HEK293 (cell line): ENCODE results near the gene ACADVL.
"Not testable (repeated sequence)": the region's sequence is repeated elsewhere in the genome, so short reads cannot be mapped to it uniquely, and the experiment has no call there.

Experiments used
- CTCF ChIA-PET: fragments of 350-600 bp; formaldehyde crosslinking; extraction: SDS; loops from one replicate; lab custom pipeline; 2021; ENCODE audit warnings: antibody characterized with exemption; lab: Yijun Ruan, JAX
- POLR2A ChIA-PET: fragments of 300-600 bp; formaldehyde crosslinking; extraction: SDS; loops from one replicate; lab custom pipeline; 2020; ENCODE audit warnings: antibody characterized with exemption, inconsistent platforms; lab: Yijun Ruan, JAX
- H3K27ac ChIP-seq: fragments of 200-500 bp; sonication (Bioruptor generic); 2 replicates; pipeline ENCODE4 v1.5.1; 2014; ENCODE audit warnings: low read depth, low read length, control low read depth, inconsistent platforms; ENCODE audit errors: extremely low read depth
- H3K36me3 ChIP-seq, 2 experiments: fragments of 200-500 bp in 1 of 2; sonication (Bioruptor generic) in 1 of 2; 1 replicate in 1 of 2; 2 replicates in 1 of 2; pipeline ENCODE4 v1.5.1; 2014 to 2017; ENCODE audit warnings: inconsistent platforms in 2 of 2, low read length in 2 of 2; ENCODE audit not compliant: control insufficient read depth in 2 of 2, insufficient read depth in 1 of 2
- H3K4me1 ChIP-seq: fragments of 200-500 bp; sonication (Bioruptor generic); 2 replicates; pipeline ENCODE4 v1.5.1; 2014; ENCODE audit warnings: mild to moderate bottlenecking, low read length, inconsistent platforms; ENCODE audit not compliant: control insufficient read depth, insufficient read depth
- H3K4me3 ChIP-seq: 2 replicates; pipeline ENCODE4 v1.5.1; 2011; ENCODE audit warnings: low read depth, mild to moderate bottlenecking, control low read depth, low read length, moderate library complexity
- H3K9me3 ChIP-seq: fragments of 200-500 bp; sonication (Bioruptor generic); 2 replicates; pipeline ENCODE4 v1.5.1; 2014; ENCODE audit warnings: low read depth, low read length, inconsistent platforms; ENCODE audit not compliant: control insufficient read depth, insufficient read depth
- GLI2 ChIP-seq: fragments of 450-650 bp; formaldehyde crosslinking; IDR thresholded peaks from 2 replicates; pipeline ENCODE4; 2017; ENCODE audit warnings: missing biosample characterization, missing genetic modification characterization, low read depth, borderline replicate concordance
- REPIN1 ChIP-seq: fragments of 450-650 bp; formaldehyde crosslinking; IDR thresholded peaks from 2 replicates; pipeline ENCODE4 v1.5.1; 2017; ENCODE audit warnings: missing biosample characterization, missing genetic modification characterization, low read depth
- ZNF138 ChIP-seq: fragments of 450-650 bp; formaldehyde crosslinking; IDR thresholded peaks from 2 replicates; pipeline ENCODE4 v1.5.1; 2016; ENCODE audit warnings: missing biosample characterization, missing genetic modification characterization, borderline replicate concordance
- ZNF280C ChIP-seq: fragments of 450-650 bp; formaldehyde crosslinking; IDR thresholded peaks from 2 replicates; pipeline ENCODE4 v1.5.1; 2016; ENCODE audit warnings: missing biosample characterization, missing genetic modification characterization
- ZNF426 ChIP-seq: fragments of 450-650 bp; formaldehyde crosslinking; IDR thresholded peaks from 2 replicates; pipeline ENCODE4 v1.5.1; 2017; ENCODE audit warnings: missing biosample characterization, missing genetic modification characterization, mild to moderate bottlenecking, inconsistent platforms, moderate library complexity
- ZNF449 ChIP-seq: fragments of 450-650 bp; formaldehyde crosslinking; IDR thresholded peaks from 2 replicates; pipeline ENCODE4 v1.5.1; 2017; ENCODE audit warnings: missing biosample characterization, mild to moderate bottlenecking, missing genetic modification characterization, moderate library complexity
- ZNF510 ChIP-seq: fragments of 450-650 bp; formaldehyde crosslinking; IDR thresholded peaks from 2 replicates; pipeline ENCODE4 v1.5.1; 2018; ENCODE audit warnings: mild to moderate bottlenecking, missing genetic modification characterization, missing biosample characterization; ENCODE audit not compliant: insufficient replicate concordance
- ZNF629 ChIP-seq: fragments of 450-650 bp; formaldehyde crosslinking; IDR thresholded peaks from 2 replicates; pipeline ENCODE4 v1.5.1; 2017; ENCODE audit warnings: missing biosample characterization, missing genetic modification characterization
- ZNF664 ChIP-seq: fragments of 450-650 bp; formaldehyde crosslinking; IDR thresholded peaks from 2 replicates; pipeline ENCODE4 v1.5.1; 2016; ENCODE audit warnings: missing biosample characterization, missing genetic modification characterization
- TF ChIP-seq, protein P1 (sequence below): fragments of 450-650 bp; formaldehyde crosslinking; IDR thresholded peaks from 2 replicates; pipeline ENCODE4 v1.5.1; 2017; ENCODE audit warnings: missing biosample characterization, missing genetic modification characterization
- TF ChIP-seq, protein P2 (sequence below): fragments of 450-650 bp; formaldehyde crosslinking; IDR thresholded peaks from 2 replicates; pipeline ENCODE4 v1.5.1; 2017; ENCODE audit warnings: missing biosample characterization, missing genetic modification characterization
- TF ChIP-seq, protein P3 (sequence below): fragments of 450-650 bp; formaldehyde crosslinking; IDR thresholded peaks from 2 replicates; pipeline ENCODE4 v1.5.1; 2016; ENCODE audit warnings: missing biosample characterization, missing genetic modification characterization

The ACADVL gene

DNA sequence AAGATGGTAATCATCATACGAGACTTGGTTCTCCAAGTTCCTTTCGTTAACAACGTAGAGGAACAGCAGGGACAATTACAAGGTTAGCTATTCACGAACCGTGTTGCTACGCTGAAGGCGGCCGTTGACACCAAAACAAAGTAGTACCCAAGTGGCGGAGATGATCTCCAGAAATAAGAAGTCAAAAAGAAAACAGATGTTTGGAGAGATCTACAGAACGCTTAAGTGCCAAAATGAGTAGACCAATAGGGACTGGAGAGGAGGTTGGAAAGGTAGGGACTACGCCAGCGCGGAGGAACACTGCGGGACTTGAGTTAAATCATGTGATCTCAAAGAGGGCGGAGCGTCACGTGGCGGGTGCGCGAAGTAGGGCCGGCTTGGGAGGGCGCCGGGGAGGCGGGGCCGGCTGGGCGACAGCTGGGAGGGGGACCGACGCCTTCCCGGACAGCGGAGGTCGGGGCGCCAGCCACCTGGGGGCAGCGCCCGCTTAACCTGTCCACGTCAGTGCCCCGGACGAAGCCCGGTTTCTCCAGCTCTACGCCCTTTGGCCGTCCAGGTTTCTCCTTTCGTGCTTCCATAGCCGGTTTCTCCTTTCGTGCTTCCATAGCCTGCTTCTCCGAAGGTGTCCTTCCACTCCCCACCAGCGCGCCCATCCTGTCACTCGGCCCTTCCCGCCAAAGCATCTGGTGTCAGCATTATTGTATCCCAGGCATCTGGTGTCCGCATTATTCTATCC is 23.1 kb downstream of the ACADVL start (continued):
- TF ChIP-seq ZNF629 (tag by site-specific recombination) (peak; percentile 88), ZNF449 (tag by site-specific recombination) (peak; percentile 40; the same call in 1 of the 2 replicates), ZNF280C (tag by site-specific recombination) (no peak), ZNF664 (tag by site-specific recombination) (peak; percentile 89), REPIN1 (tag by site-specific recombination) (peak; percentile 95), ZNF426 (tag by site-specific recombination) (no peak), ZNF138 (tag by site-specific recombination) (no peak)
- TF ChIP-seq, protein P1, sequence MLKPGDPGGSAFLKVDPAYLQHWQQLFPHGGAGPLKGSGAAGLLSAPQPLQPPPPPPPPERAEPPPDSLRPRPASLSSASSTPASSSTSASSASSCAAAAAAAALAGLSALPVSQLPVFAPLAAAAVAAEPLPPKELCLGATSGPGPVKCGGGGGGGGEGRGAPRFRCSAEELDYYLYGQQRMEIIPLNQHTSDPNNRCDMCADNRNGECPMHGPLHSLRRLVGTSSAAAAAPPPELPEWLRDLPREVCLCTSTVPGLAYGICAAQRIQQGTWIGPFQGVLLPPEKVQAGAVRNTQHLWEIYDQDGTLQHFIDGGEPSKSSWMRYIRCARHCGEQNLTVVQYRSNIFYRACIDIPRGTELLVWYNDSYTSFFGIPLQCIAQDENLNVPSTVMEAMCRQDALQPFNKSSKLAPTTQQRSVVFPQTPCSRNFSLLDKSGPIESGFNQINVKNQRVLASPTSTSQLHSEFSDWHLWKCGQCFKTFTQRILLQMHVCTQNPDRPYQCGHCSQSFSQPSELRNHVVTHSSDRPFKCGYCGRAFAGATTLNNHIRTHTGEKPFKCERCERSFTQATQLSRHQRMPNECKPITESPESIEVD (tag by site-specific recombination): no peak
- TF ChIP-seq, protein P2, sequence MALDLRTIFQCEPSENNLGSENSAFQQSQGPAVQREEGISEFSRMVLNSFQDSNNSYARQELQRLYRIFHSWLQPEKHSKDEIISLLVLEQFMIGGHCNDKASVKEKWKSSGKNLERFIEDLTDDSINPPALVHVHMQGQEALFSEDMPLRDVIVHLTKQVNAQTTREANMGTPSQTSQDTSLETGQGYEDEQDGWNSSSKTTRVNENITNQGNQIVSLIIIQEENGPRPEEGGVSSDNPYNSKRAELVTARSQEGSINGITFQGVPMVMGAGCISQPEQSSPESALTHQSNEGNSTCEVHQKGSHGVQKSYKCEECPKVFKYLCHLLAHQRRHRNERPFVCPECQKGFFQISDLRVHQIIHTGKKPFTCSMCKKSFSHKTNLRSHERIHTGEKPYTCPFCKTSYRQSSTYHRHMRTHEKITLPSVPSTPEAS (tag by site-specific recombination): peak; percentile 60

- Histone ChIP-seq H3K9me3 (no peaks in the 10 kb centered on the region), H3K36me3 (peaks cover 27 to 53% of the 10 kb centered on the region in 2 experiments), H3K27ac (peak overlapping the region; percentile 91), H3K4me3 (peak overlapping the region; percentile 82), H3K4me1 (peaks cover 6% of the 10 kb centered on the region)
- ChIA-PET CTCF (interaction anchor here (1.3 to 5.2 kb wide), 3 partner anchors 11 to 53 kb away, joined by 3 to 33 read pairs (median 14); partner anchors contain the start of genes ACADVL and DLG4), POLR2A (interaction anchor here (0.6 to 14.2 kb wide), 13 partner anchors 8 to 443 kb away, joined by 3 to 284 read pairs (median 7); partner anchors contain the start of genes ACADVL, CTDNEP1, DLG4 and DVL2)
- TF ChIP-seq GLI2 (tag by site-specific recombination) (no peak), ZNF510 (no peak)
- TF ChIP-seq, protein P3, sequence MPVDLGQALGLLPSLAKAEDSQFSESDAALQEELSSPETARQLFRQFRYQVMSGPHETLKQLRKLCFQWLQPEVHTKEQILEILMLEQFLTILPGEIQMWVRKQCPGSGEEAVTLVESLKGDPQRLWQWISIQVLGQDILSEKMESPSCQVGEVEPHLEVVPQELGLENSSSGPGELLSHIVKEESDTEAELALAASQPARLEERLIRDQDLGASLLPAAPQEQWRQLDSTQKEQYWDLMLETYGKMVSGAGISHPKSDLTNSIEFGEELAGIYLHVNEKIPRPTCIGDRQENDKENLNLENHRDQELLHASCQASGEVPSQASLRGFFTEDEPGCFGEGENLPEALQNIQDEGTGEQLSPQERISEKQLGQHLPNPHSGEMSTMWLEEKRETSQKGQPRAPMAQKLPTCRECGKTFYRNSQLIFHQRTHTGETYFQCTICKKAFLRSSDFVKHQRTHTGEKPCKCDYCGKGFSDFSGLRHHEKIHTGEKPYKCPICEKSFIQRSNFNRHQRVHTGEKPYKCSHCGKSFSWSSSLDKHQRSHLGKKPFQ (tag by site-specific recombination): no peak
These were observed 23.7 kb downstream of the ACADVL start for GRCh38 chr17:7243453-7243729.

DNA sequence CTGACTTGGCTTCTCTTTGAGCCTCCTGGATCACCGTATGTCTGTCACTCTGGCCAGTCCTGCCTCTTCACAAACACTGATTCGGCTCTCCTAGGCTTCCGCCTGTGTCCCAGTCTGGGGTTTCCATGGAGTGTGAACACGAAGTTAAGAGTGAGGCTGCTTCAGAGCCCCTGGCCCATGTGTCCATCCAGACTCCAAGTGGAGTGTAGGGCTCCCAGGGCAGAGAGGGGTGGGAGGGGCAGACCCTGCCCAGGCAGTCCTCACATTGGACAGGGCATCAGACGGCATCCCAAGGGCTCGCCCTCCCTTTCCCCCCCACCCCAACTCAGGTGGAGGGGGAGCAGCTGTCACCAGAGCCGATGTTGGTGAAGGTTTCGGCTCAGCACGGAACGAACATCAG is 24.1 kb downstream of the ACADVL start:
- CTCF ChIA-PET: interaction anchor here (3.1 to 5.2 kb wide), 2 partner anchors 24 to 52 kb away, joined by 14 to 33 read pairs; partner anchors contain the start of genes ACADVL and DLG4
- H3K4me3 ChIP-seq, H3K27ac ChIP-seq, H3K4me1 ChIP-seq, H3K9me3 ChIP-seq, POLR2A ChIA-PET: not testable (repeated sequence)
- H3K36me3 ChIP-seq: peaks cover 27 to 55% of the 10 kb centered on the region in 2 experiments
